ENCODE measurements around the gene OR2AE1.
"Not testable (repeated sequence)": the region's sequence is repeated elsewhere in the genome, so short reads cannot be mapped to it uniquely, and the experiment has no call there.

The OR2AE1 gene

GRCh38 chr7:99894738-99895137, 17.9 kb upstream of the OR2AE1 start:
- no peak overlapping the region for H4K91ac ChIP-seq (ENCODE audit: low read depth, low read length, poor library complexity)

GRCh38 chr7:99893280-99893679, 16.4 kb upstream of the OR2AE1 start:
- H3K9me3 ChIP-seq (replicated peaks in 1 of 2; ENCODE audit: control insufficient read depth in 2 of 2, insufficient read depth in 1 of 2, low read depth in 1 of 2, low read length in 2 of 2), result peaks cover 0 to 3% of the 10 kb centered on the region in 2 donors
- H2BK15ac ChIP-seq (ENCODE audit: low read length), result no peak overlapping the region
- H3K36me3 ChIP-seq (replicated peaks in 1 of 2; ENCODE audit: control insufficient read depth in 2 of 2, insufficient read depth in 2 of 2, low read length in 2 of 2), result no peaks in the 10 kb centered on the region
- no peak overlapping the region for H3K18ac ChIP-seq (ENCODE audit: low read length)
- no peak overlapping the region for H2BK5ac ChIP-seq (ENCODE audit: low read length)
- H3K23ac ChIP-seq (ENCODE audit: low read depth, low read length, poor library complexity), result no peak overlapping the region
- no peak overlapping the region for H3K14ac ChIP-seq (ENCODE audit: low read length)
- H2AK5ac ChIP-seq (ENCODE audit: low read depth, low read length), result no peak overlapping the region
- no peaks in the 10 kb centered on the region for H3K79me1 ChIP-seq (ENCODE audit: low read depth, low read length)
- H2BK12ac ChIP-seq (ENCODE audit: low read length), result no peak overlapping the region
- no peak overlapping the region for H2BK120ac ChIP-seq (ENCODE audit: low read depth, low read length)
- H3K4me3 ChIP-seq (ENCODE audit: low read length in 2 of 2), result no peak overlapping the region
- no peak overlapping the region for H2AFZ ChIP-seq (ENCODE audit: low read length)
- no peak overlapping the region for H4K91ac ChIP-seq (ENCODE audit: low read depth, low read length, poor library complexity)
- no peaks in the 10 kb centered on the region for H3K4me1 ChIP-seq (ENCODE audit: control insufficient read depth in 2 of 2, insufficient read depth in 1 of 2, low read depth in 1 of 2, low read length in 2 of 2)
- H3K4me2 ChIP-seq (ENCODE audit: insufficient read depth, low read length, poor library complexity, severe bottlenecking), result no peak overlapping the region
- H3K27me3 ChIP-seq (ENCODE audit: control insufficient read depth in 3 of 3, insufficient read depth in 3 of 3, low read depth in 1 of 3, low read length in 3 of 3), result no peaks in the 10 kb centered on the region
- no peak overlapping the region for H3K9ac ChIP-seq (ENCODE audit: low read depth, low read length, poor library complexity)
- H3K27ac ChIP-seq (replicated peaks; ENCODE audit: low read length), result no peak overlapping the region
- H4K8ac ChIP-seq (ENCODE audit: low read depth, low read length), result no peak overlapping the region
- WGBS, 2 donors (ENCODE audit: extremely low coverage in 2 of 2, insufficient read length in 2 of 2, insufficient replicate concordance in 1 of 2), result no CpG with 5 or more reads among the region's 5 CpGs
- DNase-seq (ENCODE audit: low spot score), result no peak
- H3K4ac ChIP-seq (ENCODE audit: low read length), result no peak overlapping the region

More at GRCh38 chr7:99894738-99895137, 17.9 kb upstream of the OR2AE1 start:
- no peak overlapping the region for H3K18ac ChIP-seq (ENCODE audit: low read length)
- H3K79me1 ChIP-seq (ENCODE audit: low read depth, low read length), result no peaks in the 10 kb centered on the region
- H3K27me3 ChIP-seq (ENCODE audit: control insufficient read depth in 3 of 3, insufficient read depth in 3 of 3, low read depth in 1 of 3, low read length in 3 of 3), result no peaks in the 10 kb centered on the region
- no peak overlapping the region for H3K14ac ChIP-seq (ENCODE audit: low read length)
- H2BK5ac ChIP-seq (ENCODE audit: low read length), result no peak overlapping the region
- no peak overlapping the region for H3K4ac ChIP-seq (ENCODE audit: low read length)
- H2BK15ac ChIP-seq (ENCODE audit: low read length), result no peak overlapping the region
- no peak overlapping the region for H2AFZ ChIP-seq (ENCODE audit: low read length)
- H3K4me3 ChIP-seq (ENCODE audit: low read length in 2 of 2), result no peak overlapping the region
- H3K27ac ChIP-seq (replicated peaks; ENCODE audit: low read length), result no peak overlapping the region
- H2BK12ac ChIP-seq (ENCODE audit: low read length), result no peak overlapping the region
- no peak overlapping the region for H3K9ac ChIP-seq (ENCODE audit: low read depth, low read length, poor library complexity)
- H2BK120ac ChIP-seq (ENCODE audit: low read depth, low read length), result no peak overlapping the region
- H3K4me2 ChIP-seq (ENCODE audit: insufficient read depth, low read length, poor library complexity, severe bottlenecking), result no peak overlapping the region
- H3K9me3 ChIP-seq (replicated peaks in 1 of 2; ENCODE audit: control insufficient read depth in 2 of 2, insufficient read depth in 1 of 2, low read depth in 1 of 2, low read length in 2 of 2), result peaks cover 0 to 3% of the 10 kb centered on the region in 2 donors
- no peak overlapping the region for H4K8ac ChIP-seq (ENCODE audit: low read depth, low read length)
- H3K4me1 ChIP-seq (ENCODE audit: control insufficient read depth in 2 of 2, insufficient read depth in 1 of 2, low read depth in 1 of 2, low read length in 2 of 2), result no peaks in the 10 kb centered on the region
- no peak for DNase-seq (ENCODE audit: low spot score)
- H3K23ac ChIP-seq (ENCODE audit: low read depth, low read length, poor library complexity), result no peak overlapping the region
- no peak overlapping the region for H2AK5ac ChIP-seq (ENCODE audit: low read depth, low read length)
- H3K36me3 ChIP-seq (replicated peaks in 1 of 2; ENCODE audit: control insufficient read depth in 2 of 2, insufficient read depth in 2 of 2, low read length in 2 of 2), result no peaks in the 10 kb centered on the region

GRCh38 chr7:99890348-99890747, 13.5 kb upstream of the OR2AE1 start:
- H2BK5ac ChIP-seq (ENCODE audit: low read length); H3K4me1 ChIP-seq (ENCODE audit: control insufficient read depth in 2 of 2, insufficient read depth in 1 of 2, low read depth in 1 of 2, low read length in 2 of 2); DNase-seq (ENCODE audit: low spot score); H3K4me2 ChIP-seq (ENCODE audit: insufficient read depth, low read length, poor library complexity, severe bottlenecking); H3K23ac ChIP-seq (ENCODE audit: low read depth, low read length, poor library complexity); H3K27ac ChIP-seq (replicated peaks; ENCODE audit: low read length); H3K36me3 ChIP-seq (replicated peaks in 1 of 2; ENCODE audit: control insufficient read depth in 2 of 2, insufficient read depth in 2 of 2, low read length in 2 of 2); H2BK120ac ChIP-seq (ENCODE audit: low read depth, low read length); H3K4ac ChIP-seq (ENCODE audit: low read length); H3K14ac ChIP-seq (ENCODE audit: low read length); H4K91ac ChIP-seq (ENCODE audit: low read depth, low read length, poor library complexity); H3K4me3 ChIP-seq (ENCODE audit: low read length in 2 of 2); H2BK15ac ChIP-seq (ENCODE audit: low read length); H2AK5ac ChIP-seq (ENCODE audit: low read depth, low read length); H2AFZ ChIP-seq (ENCODE audit: low read length); H3K9ac ChIP-seq (ENCODE audit: low read depth, low read length, poor library complexity); H3K79me1 ChIP-seq (ENCODE audit: low read depth, low read length); H2BK12ac ChIP-seq (ENCODE audit: low read length); H4K8ac ChIP-seq (ENCODE audit: low read depth, low read length); H3K18ac ChIP-seq (ENCODE audit: low read length); H3K27me3 ChIP-seq (ENCODE audit: control insufficient read depth in 3 of 3, insufficient read depth in 3 of 3, low read depth in 1 of 3, low read length in 3 of 3); H3K9me3 ChIP-seq (replicated peaks in 1 of 2; ENCODE audit: control insufficient read depth in 2 of 2, insufficient read depth in 1 of 2, low read depth in 1 of 2, low read length in 2 of 2): not testable (repeated sequence)
- no CpG with 5 or more reads among the region's 2 CpGs for WGBS, 2 donors (ENCODE audit: extremely low coverage in 2 of 2, insufficient read length in 2 of 2, insufficient replicate concordance in 1 of 2)

GRCh38 chr7:99888366-99888765, 11.5 kb upstream of the OR2AE1 start:
- no CpG with 5 or more reads among the region's 29 CpGs for WGBS, 2 donors (ENCODE audit: extremely low coverage in 2 of 2, insufficient read length in 2 of 2, insufficient replicate concordance in 1 of 2)
- H3K4me3 ChIP-seq (ENCODE audit: low read length in 2 of 2); H3K18ac ChIP-seq (ENCODE audit: low read length); H3K23ac ChIP-seq (ENCODE audit: low read depth, low read length, poor library complexity); H3K36me3 ChIP-seq (replicated peaks in 1 of 2; ENCODE audit: control insufficient read depth in 2 of 2, insufficient read depth in 2 of 2, low read length in 2 of 2); DNase-seq (ENCODE audit: low spot score); H3K4me1 ChIP-seq (ENCODE audit: control insufficient read depth in 2 of 2, insufficient read depth in 1 of 2, low read depth in 1 of 2, low read length in 2 of 2); H4K91ac ChIP-seq (ENCODE audit: low read depth, low read length, poor library complexity); H2BK120ac ChIP-seq (ENCODE audit: low read depth, low read length); H2AFZ ChIP-seq (ENCODE audit: low read length); H3K27me3 ChIP-seq (ENCODE audit: control insufficient read depth in 3 of 3, insufficient read depth in 3 of 3, low read depth in 1 of 3, low read length in 3 of 3); H3K9ac ChIP-seq (ENCODE audit: low read depth, low read length, poor library complexity); H3K4me2 ChIP-seq (ENCODE audit: insufficient read depth, low read length, poor library complexity, severe bottlenecking); H3K27ac ChIP-seq (replicated peaks; ENCODE audit: low read length); H3K79me1 ChIP-seq (ENCODE audit: low read depth, low read length); H2BK12ac ChIP-seq (ENCODE audit: low read length); H3K14ac ChIP-seq (ENCODE audit: low read length); H2AK5ac ChIP-seq (ENCODE audit: low read depth, low read length); H2BK15ac ChIP-seq (ENCODE audit: low read length); H4K8ac ChIP-seq (ENCODE audit: low read depth, low read length); H3K4ac ChIP-seq (ENCODE audit: low read length); H2BK5ac ChIP-seq (ENCODE audit: low read length); H3K9me3 ChIP-seq (replicated peaks in 1 of 2; ENCODE audit: control insufficient read depth in 2 of 2, insufficient read depth in 1 of 2, low read depth in 1 of 2, low read length in 2 of 2): not testable (repeated sequence)

All from neuronal stem cell (in vitro differentiated cells).